Anterior cingulate cortex (tissue), 58 donors: ENCODE measurements around the gene PDE1A.
"Not testable (repeated sequence)": the region's sequence is repeated elsewhere in the genome, so short reads cannot be mapped to it uniquely, and the experiment has no call there.

Source experiments
- DNase-seq, 58 donors: peaks; one replicate each; lab custom pipeline; 2025; lab: John Stamatoyannopoulos, UW

PDE1A gene

GRCh38 chr2:182291296-182291695, 135.5 kb downstream of the PDE1A start:
- no peak for DNase-seq

GRCh38 chr2:182283512-182283911, 143.3 kb downstream of the PDE1A start:
- DNase-seq, result no peak

- no peak for DNase-seq
These were observed 145.6 kb downstream of the PDE1A start for GRCh38 chr2:182281276-182281675.

GRCh38 chr2:182280118-182280517, 146.7 kb downstream of the PDE1A start:
- DNase-seq, result no peak

- not testable (repeated sequence) for DNase-seq
These were observed 150.2 kb downstream of the PDE1A start for GRCh38 chr2:182276662-182277061.

GRCh38 chr2:182267971-182268370, 158.9 kb downstream of the PDE1A start:
- no peak for DNase-seq

- DNase-seq, result no peak
These were observed 159.9 kb downstream of the PDE1A start for GRCh38 chr2:182266909-182267308.

- no peak for DNase-seq
These were observed 161.1 kb downstream of the PDE1A start for GRCh38 chr2:182265718-182266117.

- no peak for DNase-seq
These were observed 164.9 kb downstream of the PDE1A start for GRCh38 chr2:182261860-182262387.

- DNase-seq, result no peak
These were observed 167.1 kb downstream of the PDE1A start for GRCh38 chr2:182259629-182260150.

GRCh38 chr2:182252534-182252933, 174.3 kb downstream of the PDE1A start:
- no peak for DNase-seq

- DNase-seq, result no peak
These were observed 177.9 kb downstream of the PDE1A start for GRCh38 chr2:182248898-182249297.

GRCh38 chr2:182248362-182248761, 178.5 kb downstream of the PDE1A start:
- no peak for DNase-seq

- DNase-seq, result no peak
These were observed 179.0 kb downstream of the PDE1A start for GRCh38 chr2:182247831-182248230.

- DNase-seq, result no peak
These were observed 180.9 kb downstream of the PDE1A start for GRCh38 chr2:182245963-182246362.

GRCh38 chr2:182242609-182243008, 184.2 kb downstream of the PDE1A start:
- DNase-seq, result no peak

GRCh38 chr2:182241936-182242335, 184.9 kb downstream of the PDE1A start:
- no peak for DNase-seq

- peak in 3 of 58 donors; percentile 2 to 7 (median 4) for DNase-seq
These were observed 185.9 kb downstream of the PDE1A start for GRCh38 chr2:182240862-182241371.

- DNase-seq, result no peak
These were observed 196.3 kb downstream of the PDE1A start for GRCh38 chr2:182230561-182230960.

- DNase-seq, result no peak
These were observed 197.5 kb downstream of the PDE1A start for GRCh38 chr2:182229297-182229696.

GRCh38 chr2:182228741-182229140, 198.1 kb downstream of the PDE1A start:
- no peak for DNase-seq

- DNase-seq, result no peak
These were observed 198.8 kb downstream of the PDE1A start for GRCh38 chr2:182228073-182228473.

- DNase-seq, result no peak
These were observed 200.0 kb downstream of the PDE1A start for GRCh38 chr2:182226807-182227206.
